SK-N-SH (cell line): Measurements from ENCODE around the gene ALOX15.

ENCODE experiments used
- CHD2 ChIP-seq: fragments of 150-350 bp; IDR thresholded peaks from 2 replicates; pipeline ENCODE4 v1.6.1; 2018; ENCODE audit warnings: low read length; ENCODE audit not compliant: partially characterized antibody
- CTCF ChIP-seq: fragments of 200-600 bp; sonication (generic); IDR thresholded peaks from 2 replicates; pipeline ENCODE4 v1.6.1; 2017; ENCODE audit warnings: antibody characterized with exemption, mild to moderate bottlenecking, moderate library complexity
- FOXM1 ChIP-seq: IDR thresholded peaks from 2 replicates; pipeline ENCODE4 v1.4.0; 2012; ENCODE audit warnings: low read depth, mild to moderate bottlenecking
- GABPA ChIP-seq: IDR thresholded peaks from 2 replicates; pipeline ENCODE4 v1.4.0; 2012; ENCODE audit warnings: low read depth, mild to moderate bottlenecking
- MAX ChIP-seq: IDR thresholded peaks from 2 replicates; pipeline ENCODE4 v1.4.0; 2012; ENCODE audit warnings: low read depth
- MEF2A ChIP-seq: IDR thresholded peaks from 2 replicates; pipeline ENCODE4 v1.4.0; 2012; ENCODE audit warnings: low read depth, borderline replicate concordance
- MXI1 ChIP-seq: IDR thresholded peaks from 2 replicates; pipeline ENCODE4 v1.6.1; 2012; ENCODE audit warnings: mild to moderate bottlenecking, low read depth, low read length, improper control_type of control experiment
- RFX5 ChIP-seq: IDR thresholded peaks from 2 replicates; pipeline ENCODE4 v1.6.1; 2012; ENCODE audit warnings: mild to moderate bottlenecking, improper control_type of control experiment, low read length
- SMC3 ChIP-seq: IDR thresholded peaks from 2 replicates; pipeline ENCODE4 v1.6.1; 2012; ENCODE audit warnings: low read depth, low read length, improper control_type of control experiment
- TAF1 ChIP-seq: IDR thresholded peaks from 2 replicates; pipeline ENCODE4 v1.6.1; 2012; ENCODE audit warnings: low read depth, mild to moderate bottlenecking, low read length, moderate library complexity, borderline replicate concordance
- ZBTB33 ChIP-seq: IDR thresholded peaks from 2 replicates; pipeline ENCODE4 v1.4.0; 2012; ENCODE audit warnings: low read depth, borderline replicate concordance

GRCh38 chr17:4584101-4584916 lies 57.2 kb downstream of the ALOX15 start, which contains the start of gene SMTNL2:
- TF ChIP-seq CHD2 (no peak), CTCF (no peak), GABPA (no peak), MEF2A (no peak), ZBTB33 (no peak), FOXM1 (no peak), TAF1 (no peak), MXI1 (no peak), RFX5 (no peak), MAX (no peak), SMC3 (no peak)
